Brain microvascular endothelial cell (primary cell): ENCODE measurements around the gene SPECC1.

Experiments
- DNase-seq: peaks from one replicate; pipeline ENCODE4 v3.0.0-alpha.2; 2020
- H3K27ac ChIP-seq: fragments of 250-450 bp; sonication (Bioruptor Pico); 2 replicates; pipeline ENCODE4 v1.5.1; 2020; ENCODE audit warnings: mild to moderate bottlenecking, moderate library complexity
- H3K27me3 ChIP-seq: fragments of 250-450 bp; sonication (Bioruptor Pico); replicated peaks from 2 replicates; pipeline ENCODE4 v1.5.1; 2020; ENCODE audit warnings: mild to moderate bottlenecking
- H3K36me3 ChIP-seq: fragments of 250-450 bp; sonication (Bioruptor Pico); replicated peaks from 2 replicates; pipeline ENCODE4 v1.5.1; 2020; ENCODE audit warnings: mild to moderate bottlenecking
- H3K4me3 ChIP-seq: 2 replicates; pipeline ENCODE4 v1.5.1; 2011; ENCODE audit warnings: low read depth, mild to moderate bottlenecking, control low read depth, low read length, moderate library complexity
- CTCF ChIP-seq: IDR thresholded peaks from 2 replicates; pipeline ENCODE4 v1.5.1; 2011; ENCODE audit warnings: low read depth, mild to moderate bottlenecking, moderate library complexity, low read length, control low read depth, inconsistent platforms; ENCODE audit errors: missing control alignments
- in situ Hi-C: cut with HindIII; loops from 2 replicates; pipeline ENCODE4 v1.10.0; 2017; ENCODE audit warnings: low sequenced_read_pairs, low pct_ligation_motif_present

Gene SPECC1

GRCh38 chr17:20213449-20213848, 204.3 kb downstream of the SPECC1 start:
- TF ChIP-seq CTCF = no peak
- no peak overlapping the region for H3K27ac ChIP-seq
- H3K27me3 ChIP-seq = no peaks in the 10 kb centered on the region
- DNase-seq = no peak
- no peaks in the 10 kb centered on the region for H3K36me3 ChIP-seq
- H3K4me3 ChIP-seq = no peak overlapping the region
- in situ Hi-C loops = no loop called here

- Histone ChIP-seq H3K36me3 (no peaks in the 10 kb centered on the region), H3K27me3 (no peaks in the 10 kb centered on the region), H3K4me3 (no peak overlapping the region), H3K27ac (no peak overlapping the region)
- TF ChIP-seq CTCF = no peak
- no peak for DNase-seq
- in situ Hi-C loops = no loop called here
These were observed 205.6 kb downstream of the SPECC1 start for GRCh38 chr17:20214794-20215193.

- H3K27me3 ChIP-seq = no peaks in the 10 kb centered on the region
- no peak overlapping the region for H3K27ac ChIP-seq
- no peak for DNase-seq
- H3K36me3 ChIP-seq = no peaks in the 10 kb centered on the region
- TF ChIP-seq CTCF = no peak
- in situ Hi-C loops = no loop called here
- no peak overlapping the region for H3K4me3 ChIP-seq
These were observed 207.1 kb downstream of the SPECC1 start for GRCh38 chr17:20216154-20216815.

GRCh38 chr17:20216853-20217252, 207.7 kb downstream of the SPECC1 start:
- no peaks in the 10 kb centered on the region for H3K36me3 ChIP-seq
- no peak overlapping the region for H3K4me3 ChIP-seq
- no peaks in the 10 kb centered on the region for H3K27me3 ChIP-seq
- no peak for TF ChIP-seq CTCF
- in situ Hi-C loops = no loop called here
- DNase-seq = no peak
- no peak overlapping the region for H3K27ac ChIP-seq

GRCh38 chr17:20217677-20218076, 208.5 kb downstream of the SPECC1 start:
- TF ChIP-seq CTCF = no peak
- no peak overlapping the region for H3K4me3 ChIP-seq
- H3K27ac ChIP-seq = no peak overlapping the region
- no peak for DNase-seq
- H3K36me3 ChIP-seq = no peaks in the 10 kb centered on the region
- in situ Hi-C loops = no loop called here
- H3K27me3 ChIP-seq = no peaks in the 10 kb centered on the region

GRCh38 chr17:20218272-20218671, 209.1 kb downstream of the SPECC1 start:
- H3K36me3 ChIP-seq = no peaks in the 10 kb centered on the region
- in situ Hi-C loops = no loop called here
- no peak overlapping the region for H3K27ac ChIP-seq
- H3K27me3 ChIP-seq = no peaks in the 10 kb centered on the region
- TF ChIP-seq CTCF = no peak
- no peak for DNase-seq
- H3K4me3 ChIP-seq = no peak overlapping the region
